ENCODE results near the gene LMNTD1. TPM values are rescaled to one million over a fixed set of nuclear protein-coding genes. Genes with fewer than 3 reads are reported as not detected.

LMNTD1 gene
- polyA plus RNA-seq, 1 of the 3 experiments (the other 2 are of a cell fraction): 0.20 TPM

GRCh38 chr12:25592725-25593495, 39.8 kb upstream of the LMNTD1 start:
- H3K9me3 ChIP-seq: no peaks in the 10 kb centered on the region
- TF ChIP-seq RFX5 (IDR thresholded peaks at IDR 0.05; ENCODE audit: low read length) (no peak), YY1 (IDR thresholded peaks at IDR 0.05; ENCODE audit: low read depth) (no peak), NFIC (IDR thresholded peaks at IDR 0.05; ENCODE audit: borderline replicate concordance) (no peak), GATA2 (CRISPR knock-in tag; IDR thresholded peaks at IDR 0.05) (no peak), PBX3 (IDR thresholded peaks at IDR 0.05) (no peak), POLR2AphosphoS5 (IDR thresholded peaks at IDR 0.05; ENCODE audit: low read depth, low read length) (no peak), GABPA (IDR thresholded peaks at IDR 0.05; ENCODE audit: low read depth) (no peak), RAD21 (IDR thresholded peaks at IDR 0.05; ENCODE audit: low read length) (no peak), EP300 (IDR thresholded peaks at IDR 0.05; ENCODE audit: borderline replicate concordance in 1 of 2, low read depth in 1 of 2, low read length in 1 of 2) (no peak), REST (IDR thresholded peaks at IDR 0.05; ENCODE audit: low read depth, low read length) (no peak), FOXJ3 (CRISPR knock-in tag; IDR thresholded peaks at IDR 0.05) (no peak), CHD2 (IDR thresholded peaks at IDR 0.05; ENCODE audit: low read length, partially characterized antibody) (no peak), EZH2phosphoT487 (IDR thresholded peaks at IDR 0.05; ENCODE audit: borderline replicate concordance, low read depth) (no peak), IRF3 (IDR thresholded peaks at IDR 0.05; ENCODE audit: low read depth, low read length) (no peak), JUND (IDR thresholded peaks at IDR 0.05) (no peak), NRF1 (IDR thresholded peaks at IDR 0.05; ENCODE audit: low read depth, low read length) (no peak)
- DNase-seq: no peak
- ChIA-PET CTCF (interaction anchor here (0.7 kb wide), 1 partner anchor 9 kb away, joined by 3 read pairs; no protein-coding TSS in a partner anchor), POLR2A (no interaction called here)
- no peaks in the 10 kb centered on the region; a peak in 1 of 4 replicates for H3K4me1 ChIP-seq (ENCODE audit: control insufficient read depth in 1 of 2, insufficient read depth in 2 of 2, low read depth in 1 of 2, low read length in 1 of 2)
- 79% methylated on average over 2 of the region's 5 CpGs for WGBS (ENCODE audit: low lambda C conversion rate)
- no peaks in the 10 kb centered on the region for H3K9me2 ChIP-seq
- no peaks in the 10 kb centered on the region for H3K36me3 ChIP-seq (replicated peaks in 1 of 2; ENCODE audit: control insufficient read depth in 1 of 2, insufficient read depth in 2 of 2, low read length in 1 of 2)
- no peak overlapping the region for H3K9ac ChIP-seq
- no peak overlapping the region for H3K4me2 ChIP-seq
- H2AFZ ChIP-seq (ENCODE audit: low read depth): no peak overlapping the region
- H3K79me2 ChIP-seq (ENCODE audit: insufficient read depth): no peaks in the 10 kb centered on the region
- no peaks in the 10 kb centered on the region for H4K20me1 ChIP-seq (ENCODE audit: insufficient read depth)
- H3K27me3 ChIP-seq (ENCODE audit: insufficient read depth): no peaks in the 10 kb centered on the region
- H3K27ac ChIP-seq (ENCODE audit: low read depth in 2 of 2, low read length in 1 of 2): no peak overlapping the region
- H3F3A ChIP-seq (replicated peaks; ENCODE audit: insufficient read depth): no peaks in the 10 kb centered on the region
- H3K4me3 ChIP-seq (ENCODE audit: low read depth in 2 of 2, low read length in 1 of 2): no peak overlapping the region
